ENCODE measurements around the gene NFYA.

Gene NFYA
- 12.4 to 49.9 (median 23.3) reads per million in 18 experiments for total RNA-seq

GRCh38 chr6:41072836-41073202, at the start of gene NFYA:
Gene NFYA (plus strand): TSS chr6:41072974. CDS start chr6:41079090, 6,116 bp downstream.
- DNase-seq = no peak

GRCh38 chr6:41023114-41023513, 49.7 kb upstream of the NFYA start:
- DNase-seq = no peak

GRCh38 chr6:41025966-41026530, 46.7 kb upstream of the NFYA start:
- DNase-seq = no peak

- DNase-seq = no peak
These were observed 45.5 kb upstream of the NFYA start for GRCh38 chr6:41027241-41027640.

- DNase-seq = peak; percentile 76 to 77
These were observed 44.8 kb upstream of the NFYA start for GRCh38 chr6:41027799-41028560.

- no peak for DNase-seq
These were observed 44.0 kb upstream of the NFYA start for GRCh38 chr6:41028561-41029412.

GRCh38 chr6:41032830-41033229, 39.9 kb upstream of the NFYA start:
- no peak for DNase-seq

- DNase-seq = no peak
These were observed 39.0 kb upstream of the NFYA start for GRCh38 chr6:41033776-41034175.

GRCh38 chr6:41036186-41036585, 36.6 kb upstream of the NFYA start:
- no peak for DNase-seq

GRCh38 chr6:41036601-41037000, 36.2 kb upstream of the NFYA start:
- no peak for DNase-seq

- DNase-seq = no peak
These were observed 35.5 kb upstream of the NFYA start for GRCh38 chr6:41037107-41037900.

GRCh38 chr6:41038205-41038604, 34.6 kb upstream of the NFYA start:
- DNase-seq = no peak

- peak; percentile 25 to 32 for DNase-seq
These were observed 33.4 kb upstream of the NFYA start, which contains the start of gene UNC5CL for GRCh38 chr6:41039060-41039998. Gene UNC5CL (minus strand): TSS chr6:41039221. CDS start chr6:41035074, 4,147 bp downstream.

- peak; percentile 48 to 79 for DNase-seq
These were observed 32.5 kb upstream of the NFYA start for GRCh38 chr6:41040101-41040939.

GRCh38 chr6:41040940-41041536, 31.7 kb upstream of the NFYA start:
- DNase-seq = no peak

- DNase-seq = no peak
These were observed 30.3 kb upstream of the NFYA start, which contains the start of gene TSPO2 for GRCh38 chr6:41042226-41043055. Gene TSPO2 (plus strand): TSS chr6:41042467. CDS start chr6:41042986, 519 bp downstream.

GRCh38 chr6:41043151-41043550, 29.6 kb upstream of the NFYA start:
- DNase-seq = no peak

- DNase-seq = no peak
These were observed 27.1 kb upstream of the NFYA start for GRCh38 chr6:41045664-41046063.

- no peak for DNase-seq
These were observed 26.7 kb upstream of the NFYA start for GRCh38 chr6:41046084-41046483.

Measured in inflammatory macrophage (primary cell).